Astrocyte of the spinal cord (primary cell): ENCODE results near the gene EIF3B.

Experiments
- DNase-seq: peaks from one replicate; pipeline ENCODE4 v3.0.0; 2011; ENCODE audit warnings: low read depth, low spot score
- H3K4me3 ChIP-seq: 2 replicates; pipeline ENCODE4 v1.5.1; 2011; ENCODE audit warnings: low read depth, mild to moderate bottlenecking, low read length, moderate library complexity
- in situ Hi-C: cut with HindIII; loops from 2 replicates; pipeline ENCODE4 v1.10.0; 2017; ENCODE audit warnings: low sequenced_read_pairs
- TF ChIP-seq, protein P1 (sequence below): IDR thresholded peaks from 2 replicates; pipeline ENCODE4 v1.5.1; 2012; ENCODE audit warnings: low read depth, mild to moderate bottlenecking, low read length, inconsistent platforms

The EIF3B gene

DNA sequence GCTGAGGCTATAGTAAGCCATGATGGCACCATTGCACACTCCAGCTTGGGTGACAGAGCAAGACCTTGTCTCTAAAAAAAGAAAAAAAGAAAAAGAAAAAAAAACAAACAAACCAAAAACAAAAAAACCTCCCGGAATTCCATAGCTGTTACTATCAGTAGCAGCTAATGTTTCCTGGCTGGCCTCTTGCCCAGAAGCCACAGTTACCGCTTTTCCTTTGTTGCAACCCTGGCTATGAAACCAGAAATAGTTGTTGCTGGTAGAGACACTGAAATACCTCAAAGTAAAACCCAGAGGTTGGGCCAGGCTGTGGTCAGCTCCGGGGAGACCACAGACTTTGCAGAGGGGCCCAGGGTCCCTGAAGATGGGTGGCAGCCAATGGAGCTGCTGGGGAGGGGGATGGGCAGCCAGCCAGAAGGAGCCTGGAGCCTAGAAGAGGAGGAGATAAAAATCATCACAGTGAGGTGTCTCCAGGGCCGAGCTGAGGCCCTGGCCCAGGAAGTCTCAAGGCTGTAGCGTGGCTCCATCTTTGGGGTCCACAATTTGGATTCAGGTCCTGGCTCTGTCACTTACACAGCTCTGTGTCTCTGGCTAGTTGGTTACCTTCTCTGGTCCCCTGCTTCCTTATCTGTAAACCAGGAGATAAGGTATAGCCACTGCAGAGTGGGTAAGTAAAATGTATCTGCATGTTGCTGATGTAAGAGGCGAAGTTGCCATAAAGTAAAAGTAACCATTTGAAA, 45.4 kb downstream of the EIF3B start:
- H3K4me3 ChIP-seq: no peak overlapping the region
- TF ChIP-seq, protein P1, sequence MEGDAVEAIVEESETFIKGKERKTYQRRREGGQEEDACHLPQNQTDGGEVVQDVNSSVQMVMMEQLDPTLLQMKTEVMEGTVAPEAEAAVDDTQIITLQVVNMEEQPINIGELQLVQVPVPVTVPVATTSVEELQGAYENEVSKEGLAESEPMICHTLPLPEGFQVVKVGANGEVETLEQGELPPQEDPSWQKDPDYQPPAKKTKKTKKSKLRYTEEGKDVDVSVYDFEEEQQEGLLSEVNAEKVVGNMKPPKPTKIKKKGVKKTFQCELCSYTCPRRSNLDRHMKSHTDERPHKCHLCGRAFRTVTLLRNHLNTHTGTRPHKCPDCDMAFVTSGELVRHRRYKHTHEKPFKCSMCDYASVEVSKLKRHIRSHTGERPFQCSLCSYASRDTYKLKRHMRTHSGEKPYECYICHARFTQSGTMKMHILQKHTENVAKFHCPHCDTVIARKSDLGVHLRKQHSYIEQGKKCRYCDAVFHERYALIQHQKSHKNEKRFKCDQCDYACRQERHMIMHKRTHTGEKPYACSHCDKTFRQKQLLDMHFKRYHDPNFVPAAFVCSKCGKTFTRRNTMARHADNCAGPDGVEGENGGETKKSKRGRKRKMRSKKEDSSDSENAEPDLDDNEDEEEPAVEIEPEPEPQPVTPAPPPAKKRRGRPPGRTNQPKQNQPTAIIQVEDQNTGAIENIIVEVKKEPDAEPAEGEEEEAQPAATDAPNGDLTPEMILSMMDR: no peak
- in situ Hi-C loops: no loop called here
- DNase-seq: peak; percentile 98

DNA sequence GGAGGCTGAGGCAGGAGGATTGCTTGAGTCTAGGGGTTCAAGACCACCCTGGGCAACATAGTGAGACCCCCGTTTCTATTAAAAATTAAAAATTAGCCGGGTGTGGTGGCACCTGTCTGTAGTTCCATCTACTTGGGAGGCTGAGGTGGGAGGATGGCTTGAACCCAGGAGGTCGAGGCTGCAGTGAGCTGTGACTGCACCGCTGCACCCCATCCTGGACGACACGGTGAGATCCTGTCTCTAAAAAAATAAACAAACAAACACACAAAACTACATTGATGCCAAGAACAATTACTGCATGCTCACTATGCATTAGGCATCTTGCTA, 48.0 kb downstream of the EIF3B start:
- in situ Hi-C loops: no loop called here
- DNase-seq: no peak
- peak overlapping the region; percentile 60 for H3K4me3 ChIP-seq
- TF ChIP-seq, protein P1: no peak

DNA sequence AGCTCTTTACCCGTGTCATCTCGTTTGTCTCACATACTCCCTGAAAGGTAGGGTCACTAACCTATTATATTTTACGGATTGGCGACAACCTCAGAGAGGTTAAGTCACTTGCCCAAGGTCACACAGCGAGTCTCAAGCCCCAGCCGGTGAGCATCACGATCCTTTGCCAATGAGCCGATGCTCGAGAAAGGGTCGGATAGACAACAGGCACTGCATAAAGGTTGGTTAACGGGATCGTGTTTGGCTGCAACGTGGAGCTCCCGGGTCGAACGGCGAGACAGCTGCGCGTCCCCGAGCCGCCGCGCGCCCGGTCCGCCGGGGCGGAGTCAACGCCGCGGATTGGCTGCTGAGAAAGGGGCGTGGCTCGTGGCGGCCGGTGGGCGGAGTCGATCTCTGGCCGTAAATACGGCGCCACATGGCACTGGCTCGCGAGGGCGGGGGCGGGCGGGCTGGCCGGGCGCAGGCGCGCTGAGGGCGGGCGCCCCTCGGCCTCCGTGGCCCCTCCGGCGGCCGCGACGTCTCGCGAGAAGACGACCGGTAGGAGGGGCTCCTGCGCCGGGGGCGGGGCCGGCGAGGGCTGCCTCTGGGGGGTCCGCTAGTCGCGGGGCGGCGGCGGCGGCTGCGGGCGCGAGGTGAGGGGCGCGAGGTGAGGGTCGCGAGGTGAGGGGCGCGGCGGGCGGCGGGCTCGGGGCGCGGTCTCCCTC, 48.5 kb downstream of the EIF3B start, which contains the start of gene CHST12:
Gene CHST12 (plus strand): TSS at position 598 of the 704 bp plus-strand sequence. CDS start 29,029 bp downstream, outside the sequence.
- peak within 1 kb of the TSS; percentile 64 for H3K4me3 ChIP-seq
- peak; percentile 95 for DNase-seq
- in situ Hi-C loops: no loop called here
- TF ChIP-seq, protein P1: no peak

DNA sequence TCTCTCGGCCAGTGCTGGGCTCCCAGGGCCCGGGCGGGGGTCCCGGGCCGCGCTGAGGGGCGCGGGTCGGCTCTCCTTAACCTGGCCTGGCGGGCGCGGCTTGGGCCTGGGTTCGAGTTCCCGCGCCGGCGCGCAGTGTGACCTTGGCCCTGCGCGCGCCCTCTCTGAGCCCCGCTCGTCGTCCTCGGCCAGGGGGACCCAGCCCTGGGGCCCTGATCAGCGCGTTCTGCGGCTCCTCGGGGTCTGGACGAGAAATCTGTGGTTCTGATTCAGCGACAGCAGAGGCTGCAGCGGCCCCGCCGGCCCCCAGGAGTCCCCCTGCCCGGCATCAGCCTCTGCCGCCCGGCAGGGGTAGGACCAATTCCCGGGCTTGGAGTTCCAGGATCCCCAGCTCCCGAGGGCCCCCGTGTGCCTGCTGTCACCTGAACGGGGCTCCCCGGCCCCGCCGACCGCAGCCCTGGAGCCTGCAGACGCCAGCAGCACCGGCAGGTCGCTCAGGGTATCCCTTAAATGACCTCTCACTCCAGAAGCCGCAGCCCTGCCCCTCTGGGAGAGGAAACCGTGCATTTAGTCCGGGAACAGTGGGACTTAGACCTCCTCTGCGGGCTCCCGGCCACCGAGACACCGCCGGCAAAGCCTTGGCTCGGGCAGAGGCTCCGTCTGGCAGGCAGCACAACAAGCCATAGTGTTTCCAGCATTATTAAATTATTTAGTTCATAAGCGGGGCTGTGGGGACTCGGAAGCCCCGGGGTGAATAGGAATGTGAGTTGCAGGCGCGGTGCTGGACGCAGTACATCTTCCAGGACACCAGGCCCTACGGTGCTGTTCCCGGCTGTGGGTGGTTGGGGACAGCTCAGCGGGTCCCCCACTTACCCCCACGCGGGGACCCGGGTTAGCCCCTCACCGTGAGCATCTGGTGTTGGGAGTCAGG, 49.4 kb downstream of the EIF3B start:
- TF ChIP-seq, protein P1: peak; percentile 21
- in situ Hi-C loops: no loop called here
- peak overlapping the region; percentile 64 for H3K4me3 ChIP-seq
- peak; percentile 36 for DNase-seq

DNA sequence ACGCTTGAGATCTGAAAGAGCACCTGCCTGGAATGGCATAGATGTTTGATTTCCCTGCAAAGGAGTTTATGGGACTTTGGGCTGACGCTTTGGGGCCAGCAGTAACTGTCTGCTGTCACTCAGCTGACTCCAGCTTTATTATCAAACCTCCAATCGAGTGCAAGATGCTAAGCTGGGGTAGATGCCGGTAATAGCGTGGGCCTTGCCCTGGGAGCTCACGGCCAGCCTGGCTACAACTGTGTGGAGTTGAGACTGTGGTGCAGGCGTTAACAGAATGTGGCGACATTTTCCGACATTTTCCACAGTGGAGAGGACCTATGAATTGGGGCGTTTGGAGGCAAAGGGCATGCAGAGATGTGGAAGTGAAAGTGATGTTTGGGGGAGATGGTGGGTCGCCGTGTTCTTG, 50.1 kb downstream of the EIF3B start:
- no peak for DNase-seq
- TF ChIP-seq, protein P1: no peak
- peak overlapping the region; percentile 64 for H3K4me3 ChIP-seq
- in situ Hi-C loops: no loop called here

- no peak for DNase-seq
- TF ChIP-seq, protein P1: no peak
- in situ Hi-C loops: no loop called here
- no peak overlapping the region for H3K4me3 ChIP-seq
Observed at GRCh38 chr7:2405201-2405600, 50.6 kb downstream of the EIF3B start.
